HG03064 (cell line): ENCODE data around the gene KCNMB1.
"Not testable (repeated sequence)": the region's sequence is repeated elsewhere in the genome, so short reads cannot be mapped to it uniquely, and the experiment has no call there.

Experiments
- ATAC-seq: cut with Tn5 transposase; IDR thresholded peaks from one replicate; pipeline ENCODE4 v1.9.1; 2021; ENCODE audit warnings: low read depth; ENCODE audit not compliant: unreplicated experiment

The KCNMB1 gene

GRCh38 chr5:170380361-170380951, 8.7 kb downstream of the KCNMB1 start:
- ATAC-seq = no peak

GRCh38 chr5:170378740-170379139, 10.4 kb downstream of the KCNMB1 start:
- ATAC-seq = no peak

- ATAC-seq = no peak
Observed at GRCh38 chr5:170377027-170377426, 12.1 kb downstream of the KCNMB1 start.

- not testable (repeated sequence) for ATAC-seq
Observed at GRCh38 chr5:170376526-170376925, 12.6 kb downstream of the KCNMB1 start.

- ATAC-seq = no peak
Observed at GRCh38 chr5:170375283-170375682, 13.9 kb downstream of the KCNMB1 start.

DNA sequence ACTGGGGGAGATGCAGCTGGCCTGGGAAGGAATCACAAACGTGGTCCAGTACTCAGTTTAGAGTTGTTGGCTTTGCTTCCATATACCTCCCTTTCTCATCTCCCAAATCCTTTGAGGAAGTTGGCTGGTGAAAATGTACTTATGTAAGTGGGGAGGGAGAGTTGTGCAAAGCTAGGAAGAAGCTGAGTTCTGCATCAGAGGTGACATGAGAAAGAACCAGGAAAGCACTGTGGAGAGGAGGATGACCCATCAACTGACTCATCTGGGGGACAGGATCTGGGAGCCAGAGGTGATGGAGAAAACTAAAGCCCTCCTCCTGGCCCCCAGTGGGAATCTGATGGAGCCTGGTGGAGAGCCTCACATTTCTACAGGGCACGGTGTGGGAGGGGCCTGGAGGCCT, 16.2 kb downstream of the KCNMB1 start:
- no peak for ATAC-seq

DNA sequence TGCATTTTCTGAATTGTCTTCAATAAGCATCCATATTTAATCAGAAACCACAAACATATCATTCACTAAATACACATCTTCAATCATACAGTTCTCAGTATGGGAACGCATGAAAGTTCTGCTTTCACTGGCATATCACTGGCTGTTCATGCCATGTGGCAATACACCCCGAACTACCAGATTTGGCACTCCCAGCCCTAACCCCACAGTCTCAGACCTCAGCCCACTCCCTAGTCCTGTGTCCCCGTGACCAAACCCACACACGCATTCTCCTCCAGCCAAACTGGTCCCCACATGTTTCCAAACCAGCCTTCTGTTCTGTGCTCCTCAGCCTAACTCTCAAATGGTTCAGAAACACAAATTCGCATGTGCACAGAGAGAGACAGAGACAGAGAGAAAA, 20.6 kb downstream of the KCNMB1 start:
- ATAC-seq = no peak

DNA sequence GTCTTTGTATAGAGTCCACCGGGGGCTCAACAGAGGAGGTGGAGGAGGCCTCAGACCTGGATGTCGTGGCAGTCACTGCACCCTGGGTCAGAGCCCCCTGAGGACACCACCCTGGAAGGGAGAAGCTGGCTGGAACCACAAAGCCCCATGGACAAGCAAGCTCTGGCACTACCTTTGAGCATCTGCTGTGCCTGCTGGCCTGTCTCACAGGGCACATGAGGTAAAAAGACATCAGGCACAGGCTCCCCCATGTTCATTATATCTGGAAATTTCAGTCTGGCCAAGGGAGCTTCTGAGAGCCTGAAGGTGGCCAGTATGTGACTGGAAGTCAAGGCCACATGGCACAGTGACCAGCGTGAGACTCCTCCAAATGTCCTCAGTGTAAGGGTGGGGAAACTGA, 22.9 kb downstream of the KCNMB1 start:
- ATAC-seq = no peak

DNA sequence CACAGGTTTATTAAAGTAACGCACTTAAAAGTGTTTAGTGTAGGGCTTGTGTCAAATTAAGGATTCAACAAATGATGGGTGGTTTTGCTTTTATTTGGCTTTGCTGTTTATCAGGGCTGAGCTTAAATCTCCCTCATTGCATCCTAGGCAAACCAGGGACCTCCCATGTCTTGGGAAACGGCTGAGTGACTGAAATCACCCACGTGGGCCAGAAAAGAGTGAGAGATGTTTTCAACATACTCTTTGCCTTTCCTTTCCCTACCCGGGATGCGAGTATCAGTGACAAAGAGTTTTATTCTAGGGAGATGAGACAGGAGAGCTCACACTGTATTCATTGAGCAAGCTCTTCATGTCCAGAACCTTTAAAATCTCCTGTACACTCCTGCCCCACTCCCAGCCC, 23.3 kb downstream of the KCNMB1 start:
- no peak for ATAC-seq

DNA sequence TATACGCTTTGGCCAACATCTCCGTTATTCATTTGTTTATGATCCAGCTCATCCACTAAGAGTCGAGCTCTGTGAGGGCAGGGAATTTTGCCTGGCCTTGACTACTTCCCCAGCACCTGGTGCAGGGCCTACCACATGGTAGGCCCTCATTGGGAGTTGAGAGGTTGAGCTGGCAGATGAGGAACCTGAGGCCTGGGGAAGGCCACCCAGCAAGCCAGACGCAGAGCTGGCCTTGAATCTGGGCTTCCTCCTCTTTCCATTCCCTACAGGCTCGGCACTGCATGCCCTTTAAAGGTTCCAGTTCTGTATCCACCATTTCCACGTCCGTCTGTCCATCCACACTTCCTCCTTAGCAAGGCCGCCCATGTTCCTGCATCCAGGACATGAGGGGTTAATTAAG, 24.2 kb downstream of the KCNMB1 start:
- no peak for ATAC-seq

DNA sequence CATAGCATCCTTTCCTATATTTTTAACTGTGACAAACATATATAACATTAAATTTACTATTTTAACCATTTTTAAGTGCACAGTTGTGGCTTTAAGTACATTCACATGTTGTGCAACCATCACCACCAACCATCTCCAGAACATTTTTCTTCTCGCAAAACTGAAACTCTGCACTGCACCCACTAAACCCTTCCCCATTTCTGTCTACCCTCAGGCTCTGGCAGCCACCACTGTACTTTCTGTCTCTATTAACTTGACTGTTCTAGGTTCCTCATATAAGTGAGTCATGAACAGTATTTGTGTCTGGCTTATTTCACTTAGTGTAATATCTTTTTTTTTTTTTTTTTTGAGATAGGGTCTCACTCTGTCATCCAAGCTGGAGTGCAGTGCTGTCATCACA, 25.5 kb downstream of the KCNMB1 start:
- no peak for ATAC-seq

- no peak for ATAC-seq
Observed at GRCh38 chr5:170362656-170363055, 26.5 kb downstream of the KCNMB1 start.

- ATAC-seq = no peak
Observed at GRCh38 chr5:170362102-170362501, 27.1 kb downstream of the KCNMB1 start.

DNA sequence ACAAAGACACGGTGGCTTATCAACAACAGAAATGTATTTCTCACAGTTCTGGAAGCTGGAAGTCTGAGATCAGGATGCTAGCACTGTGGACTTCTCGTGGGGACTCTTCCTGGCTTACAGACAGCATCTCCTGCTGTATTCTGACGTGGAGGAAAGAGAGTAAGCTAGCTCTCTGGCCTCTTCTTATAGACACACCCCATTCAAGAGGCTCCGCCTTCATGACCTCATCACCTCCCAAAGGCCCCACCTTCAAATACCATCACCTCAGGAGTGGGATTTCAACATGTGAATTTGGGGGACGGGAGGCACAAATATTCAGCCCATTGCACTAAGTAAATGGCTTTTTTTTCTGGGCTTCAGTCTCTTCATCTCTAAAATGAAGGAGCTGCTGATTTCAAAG, 27.6 kb downstream of the KCNMB1 start:
- ATAC-seq = no peak

DNA sequence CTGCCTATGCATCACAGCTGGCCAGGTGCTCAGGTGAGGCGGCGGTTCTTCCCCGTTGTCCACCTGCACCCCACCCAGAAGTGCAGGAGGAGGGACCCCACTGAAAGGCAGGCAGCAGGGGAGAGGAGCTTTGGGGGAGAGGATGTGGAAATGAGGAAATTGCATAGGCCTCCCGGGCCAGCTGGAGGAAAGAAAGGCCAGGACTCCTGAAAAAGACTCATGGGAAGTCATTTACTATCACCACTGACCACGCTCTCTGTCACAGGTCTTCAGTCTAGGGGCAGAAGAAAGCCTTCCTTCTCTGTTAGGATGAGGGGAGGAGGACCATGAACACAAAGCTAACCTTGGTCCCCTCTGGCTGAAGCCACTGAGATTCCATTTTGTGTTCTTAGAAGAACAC, 28.1 kb downstream of the KCNMB1 start:
- ATAC-seq = no peak

- ATAC-seq = no peak
Observed at GRCh38 chr5:170360709-170361108, 28.5 kb downstream of the KCNMB1 start.

DNA sequence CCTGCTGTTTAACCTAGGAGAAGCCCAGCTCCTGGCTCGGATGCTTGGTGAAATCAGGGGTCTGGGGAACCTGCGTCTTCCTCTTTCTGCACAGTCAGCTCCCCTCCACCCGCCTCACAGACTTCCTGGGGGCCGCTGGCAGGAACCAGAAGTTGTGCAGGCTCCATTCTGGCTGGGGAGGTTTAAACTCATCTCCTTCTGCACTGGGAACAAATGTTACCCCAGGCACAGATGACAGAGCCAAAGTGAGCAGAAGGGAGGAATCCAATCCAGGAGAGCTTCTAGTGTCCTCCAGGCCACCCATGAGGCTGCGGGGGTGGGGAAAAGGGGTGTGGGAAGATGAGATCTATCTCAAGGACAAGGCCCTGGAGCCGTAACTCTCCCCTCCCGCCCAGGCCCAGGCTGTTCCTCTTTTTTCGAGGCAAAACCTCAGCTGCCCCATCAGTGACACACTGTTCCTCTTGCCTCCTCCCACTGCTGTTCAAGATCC, 31.2 kb downstream of the KCNMB1 start:
- ATAC-seq = no peak

DNA sequence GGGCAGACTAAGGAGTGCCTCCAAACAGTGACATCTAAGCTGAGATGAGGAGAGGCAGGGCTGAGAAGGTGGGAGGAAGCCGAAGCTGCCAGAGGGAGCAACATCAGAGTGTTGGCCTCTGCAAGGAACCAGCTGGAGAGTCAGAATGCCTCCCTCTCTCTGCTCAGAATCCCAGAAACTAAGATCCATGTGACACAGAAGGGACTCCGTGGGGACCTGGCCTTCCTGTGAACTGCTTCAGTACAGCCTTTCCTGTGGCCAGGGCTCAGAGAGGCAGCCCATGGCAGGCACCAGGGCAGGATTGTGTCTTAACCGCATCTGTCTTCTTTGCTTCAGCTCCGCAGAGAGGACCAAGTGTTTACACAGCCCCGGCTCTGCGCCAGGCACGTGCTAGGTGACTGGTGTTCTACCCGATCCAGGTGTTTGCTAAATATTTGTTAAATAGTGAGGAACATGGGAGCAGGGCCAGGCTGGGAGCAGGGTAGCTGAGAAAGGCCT, 33.5 kb downstream of the KCNMB1 start:
- no peak for ATAC-seq

- ATAC-seq = no peak
Observed at GRCh38 chr5:170353961-170354360, 35.2 kb downstream of the KCNMB1 start.

DNA sequence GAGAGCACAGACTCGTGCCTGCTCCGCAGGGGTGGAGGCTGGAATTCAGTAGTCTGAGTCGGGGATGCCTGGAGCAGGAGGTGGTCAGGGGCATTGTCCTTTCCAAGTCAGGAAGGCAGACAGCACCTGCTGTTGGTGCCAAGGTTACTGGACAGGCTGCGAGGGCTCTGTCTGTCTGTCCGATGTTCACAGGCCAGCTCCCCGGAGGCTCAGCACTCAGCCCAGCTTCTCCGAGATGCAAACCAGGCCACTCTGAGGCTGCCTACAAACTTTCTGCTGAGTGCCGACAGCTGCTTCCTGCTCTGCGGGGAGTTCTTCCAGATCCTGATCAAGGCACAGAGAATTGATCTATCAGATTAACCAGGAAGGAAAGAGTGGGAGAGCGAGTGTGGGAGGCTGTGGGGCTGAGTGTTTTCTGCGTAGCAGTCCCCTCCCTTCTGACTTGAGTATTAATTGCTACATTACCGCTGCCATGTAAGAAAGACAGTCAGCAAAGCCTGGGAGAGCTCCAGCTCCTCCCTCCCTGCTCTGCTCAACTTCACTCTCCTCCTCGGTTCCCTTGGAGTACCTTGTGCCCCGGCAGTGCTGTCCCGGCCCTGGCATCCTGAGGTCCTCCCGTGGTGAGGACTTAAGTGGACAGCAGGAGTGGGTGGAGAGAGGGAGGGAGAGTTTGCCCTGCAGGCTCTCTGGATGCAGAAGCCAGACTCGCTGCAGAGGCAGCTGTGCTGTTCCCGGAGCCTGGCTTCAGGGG, 36.0 kb downstream of the KCNMB1 start:
- no peak for ATAC-seq

DNA sequence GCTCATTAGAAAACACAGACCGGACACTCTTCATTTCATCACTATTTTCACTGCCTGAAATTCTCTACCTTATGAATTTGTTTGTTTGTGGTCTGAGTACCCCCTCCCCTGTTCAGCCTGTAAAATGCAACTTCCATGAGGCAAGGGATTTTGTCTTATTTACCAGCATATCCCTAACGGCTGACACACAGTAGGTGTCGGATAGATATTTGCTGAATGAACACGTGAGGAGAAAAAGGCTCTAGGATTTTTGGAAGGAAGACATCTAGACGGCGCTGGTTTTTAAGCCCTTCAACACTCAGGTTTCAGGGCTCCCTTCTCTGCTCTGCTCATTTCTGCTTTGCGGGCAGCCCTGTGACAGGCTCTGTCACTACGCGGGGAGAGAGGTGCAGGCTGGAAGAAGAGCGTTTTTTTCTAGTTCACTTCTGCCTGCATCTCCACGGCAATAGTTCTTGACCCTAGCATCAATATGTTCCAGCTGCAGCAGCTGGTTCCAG, 41.0 kb downstream of the KCNMB1 start:
- no peak for ATAC-seq

GRCh38 chr5:170347022-170347567, 42.1 kb downstream of the KCNMB1 start:
- no peak for ATAC-seq
